Keratinocyte (primary cell): ENCODE data around the gene FGF4. TPM values are rescaled to one million over a fixed set of nuclear protein-coding genes. Genes with fewer than 3 reads are reported as not detected.

Experiments
- DNase-seq: peaks from one replicate; pipeline ENCODE4 v3.0.0-alpha.2; 2011; ENCODE audit warnings: low read depth, missing footprints, low spot score
- FAIRE-seq: peaks from 2 replicates; lab custom pipeline; 2011; peaks lifted over from hg19 to GRCh38; lab: Jason Lieb, UNC
- H2AFZ ChIP-seq: 2 replicates; pipeline ENCODE4 v1.6.0; 2012; ENCODE audit warnings: low read length, control low read depth, inconsistent platforms; ENCODE audit not compliant: control insufficient read depth
- H3K27ac ChIP-seq: 2 replicates; pipeline ENCODE4 v1.5.1; 2011; ENCODE audit warnings: low read length; ENCODE audit not compliant: control insufficient read depth, insufficient read depth
- H3K27me3 ChIP-seq: 3 replicates; pipeline ENCODE4 v1.6.0; 2011; ENCODE audit warnings: low read length; ENCODE audit not compliant: control insufficient read depth, insufficient read depth; ENCODE audit errors: extremely low read depth
- H3K36me3 ChIP-seq, 2 experiments: 2 replicates in 1 of 2; 3 replicates in 1 of 2; pipeline ENCODE4 v1.5.1; 2011; ENCODE audit warnings: low read length in 2 of 2, mild to moderate bottlenecking in 1 of 2; ENCODE audit not compliant: control insufficient read depth in 2 of 2, insufficient read depth in 2 of 2; ENCODE audit errors: extremely low read depth in 1 of 2
- H3K4me1 ChIP-seq: 3 replicates; pipeline ENCODE4 v1.5.1; 2011; ENCODE audit warnings: low read length; ENCODE audit not compliant: control insufficient read depth, insufficient read depth; ENCODE audit errors: extremely low read depth
- H3K4me2 ChIP-seq: 3 replicates; pipeline ENCODE4 v1.6.0; 2011; ENCODE audit warnings: low read depth, low read length; ENCODE audit not compliant: control insufficient read depth, insufficient read depth; ENCODE audit errors: extremely low read depth
- H3K4me3 ChIP-seq, 3 experiments: fragments of 200-600 bp in 1 of 3; sonication (generic) in 1 of 3; 2 replicates in 2 of 3; 3 replicates in 1 of 3; pipeline ENCODE4 v1.5.1; 2011 to 2016; ENCODE audit warnings: low read length in 3 of 3, mild to moderate bottlenecking in 3 of 3, control low read depth in 2 of 3, inconsistent platforms in 1 of 3, low read depth in 1 of 3, mixed read lengths in 1 of 3, mixed run types in 1 of 3, moderate library complexity in 1 of 3; ENCODE audit not compliant: control insufficient read depth in 2 of 3, insufficient read depth in 2 of 3; ENCODE audit errors: extremely low read depth in 1 of 3
- H3K79me2 ChIP-seq: 2 replicates; pipeline ENCODE4 v1.6.0; 2012; ENCODE audit warnings: low read length; ENCODE audit not compliant: control insufficient read depth, insufficient read depth
- H3K9ac ChIP-seq: 3 replicates; pipeline ENCODE4 v1.6.0; 2011; ENCODE audit warnings: low read length; ENCODE audit not compliant: control insufficient read depth, insufficient read depth; ENCODE audit errors: extremely low read depth
- H3K9me1 ChIP-seq: 3 replicates; pipeline ENCODE4 v1.6.0; 2011; ENCODE audit warnings: low read length; ENCODE audit not compliant: control insufficient read depth, insufficient read depth; ENCODE audit errors: extremely low read depth
- H3K9me3 ChIP-seq: 2 replicates; pipeline ENCODE4 v1.5.1; 2012; ENCODE audit warnings: low read depth, low read length; ENCODE audit not compliant: control insufficient read depth
- H4K20me1 ChIP-seq: 3 replicates; pipeline ENCODE4 v1.6.0; 2011; ENCODE audit warnings: low read length; ENCODE audit not compliant: control insufficient read depth, insufficient read depth; ENCODE audit errors: extremely low read depth
- EZH2 ChIP-seq: IDR thresholded peaks from one replicate; pipeline ENCODE4 v1.6.1; 2012; ENCODE audit warnings: inconsistent platforms, mild to moderate bottlenecking, low read length, moderate library complexity
- dilution Hi-C: fragments of 300-500 bp; cut with MboI; formaldehyde crosslinking; loops from one replicate; pipeline ENCODE4 v1.7.0; 2020; ENCODE audit warnings: low sequenced_read_pairs; ENCODE audit not compliant: extremely low pct_ligation_motif_present
- polyA plus RNA-seq, 5 experiments: library from polyadenylated mRNA; depleted of rRNA in 3 of 5; stranded (reverse) in 3 of 5; stranded (forward) in 1 of 5; unstranded in 1 of 5; fragments of >200 nt; gene quantifications; 1 replicate in 1 of 5; 2 replicates in 3 of 5; 3 replicates in 1 of 5; pipeline versions ENCODE4 v1.2.1 to v1.2.3, GENCODE V29; 2011 to 2012; ENCODE audit warnings: missing spikeins in 2 of 5, low read depth in 1 of 5, low replicate concordance in 1 of 5
- TF ChIP-seq, protein P1 (sequence below), 3 experiments: IDR thresholded peaks in 1 of 3; conservative IDR thresholded peaks in 1 of 3; optimal IDR thresholded peaks in 1 of 3; 2 replicates in 2 of 3; 3 replicates in 1 of 3; pipeline versions ENCODE3 to v1.5.1; 2011; ENCODE audit warnings: low read length in 3 of 3, mild to moderate bottlenecking in 3 of 3, moderate library complexity in 2 of 3, control low read depth in 1 of 3, inconsistent platforms in 1 of 3; ENCODE audit not compliant: insufficient read depth in 2 of 3; ENCODE audit errors: extremely low read depth in 1 of 3

The FGF4 gene
- polyA plus RNA-seq, 1 donor (not counting 4 experiments of a cell fraction or from before 2014, with no cell fraction given): not detected

GRCh38 chr11:69797156-69797555 lies 22.0 kb upstream of the FGF4 start:
- Histone ChIP-seq H4K20me1 (no peaks in the 10 kb centered on the region), H3K27me3 (peaks cover 5% of the 10 kb centered on the region), H3K9ac (no peak overlapping the region), H3K4me2 (no peak overlapping the region), H3K4me1 (no peaks in the 10 kb centered on the region), H2AFZ (no peak overlapping the region), H3K27ac (no peak overlapping the region), H3K36me3 (no peaks in the 10 kb centered on the region), H3K9me3 (no peaks in the 10 kb centered on the region), H3K4me3 (no peak overlapping the region), H3K79me2 (no peaks in the 10 kb centered on the region), H3K9me1 (no peaks in the 10 kb centered on the region)
- DNase-seq (no peak), FAIRE-seq (no peak)
- dilution Hi-C loops: no loop called here
- TF ChIP-seq, protein P1, sequence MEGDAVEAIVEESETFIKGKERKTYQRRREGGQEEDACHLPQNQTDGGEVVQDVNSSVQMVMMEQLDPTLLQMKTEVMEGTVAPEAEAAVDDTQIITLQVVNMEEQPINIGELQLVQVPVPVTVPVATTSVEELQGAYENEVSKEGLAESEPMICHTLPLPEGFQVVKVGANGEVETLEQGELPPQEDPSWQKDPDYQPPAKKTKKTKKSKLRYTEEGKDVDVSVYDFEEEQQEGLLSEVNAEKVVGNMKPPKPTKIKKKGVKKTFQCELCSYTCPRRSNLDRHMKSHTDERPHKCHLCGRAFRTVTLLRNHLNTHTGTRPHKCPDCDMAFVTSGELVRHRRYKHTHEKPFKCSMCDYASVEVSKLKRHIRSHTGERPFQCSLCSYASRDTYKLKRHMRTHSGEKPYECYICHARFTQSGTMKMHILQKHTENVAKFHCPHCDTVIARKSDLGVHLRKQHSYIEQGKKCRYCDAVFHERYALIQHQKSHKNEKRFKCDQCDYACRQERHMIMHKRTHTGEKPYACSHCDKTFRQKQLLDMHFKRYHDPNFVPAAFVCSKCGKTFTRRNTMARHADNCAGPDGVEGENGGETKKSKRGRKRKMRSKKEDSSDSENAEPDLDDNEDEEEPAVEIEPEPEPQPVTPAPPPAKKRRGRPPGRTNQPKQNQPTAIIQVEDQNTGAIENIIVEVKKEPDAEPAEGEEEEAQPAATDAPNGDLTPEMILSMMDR (optimal IDR thresholded peaks at IDR 0.05 in 1 of 3, IDR thresholded peaks at IDR 0.05 in 1 of 3, conservative IDR thresholded peaks at IDR 0.05 in 1 of 3; ENCODE audit: extremely low read depth in 1 of 3, insufficient read depth in 2 of 3, low read length in 3 of 3): peak in 1 of 3 experiments; percentile 22
- TF ChIP-seq EZH2: no peak

GRCh38 chr11:69796063-69796462 lies 20.9 kb upstream of the FGF4 start:
- Histone ChIP-seq H3K9ac (no peak overlapping the region), H3K36me3 (no peaks in the 10 kb centered on the region), H3K4me3 (no peak overlapping the region), H3K27me3 (peaks cover 5% of the 10 kb centered on the region), H3K9me1 (no peaks in the 10 kb centered on the region), H3K4me2 (no peak overlapping the region), H3K79me2 (no peaks in the 10 kb centered on the region), H3K9me3 (no peaks in the 10 kb centered on the region), H4K20me1 (no peaks in the 10 kb centered on the region), H3K4me1 (no peaks in the 10 kb centered on the region), H2AFZ (no peak overlapping the region), H3K27ac (no peak overlapping the region)
- dilution Hi-C loops: no loop called here
- DNase-seq (no peak), FAIRE-seq (no peak)
- TF ChIP-seq, protein P1 (optimal IDR thresholded peaks at IDR 0.05 in 1 of 3, IDR thresholded peaks at IDR 0.05 in 1 of 3, conservative IDR thresholded peaks at IDR 0.05 in 1 of 3; ENCODE audit: extremely low read depth in 1 of 3, insufficient read depth in 2 of 3, low read length in 3 of 3): no peak
